GM21515 (cell line): ENCODE measurements around the gene TVP23A.
A peak's percentile ranks its signal among the peaks of the same experiment; 100 is the strongest.
"Not testable (repeated sequence)": the region's sequence is repeated elsewhere in the genome, so short reads cannot be mapped to it uniquely, and the experiment has no call there.

Experiments
- ATAC-seq: cut with Tn5 transposase; IDR thresholded peaks from one replicate; pipeline ENCODE4 v1.9.1; 2021; ENCODE audit not compliant: unreplicated experiment

Gene TVP23A

GRCh38 chr16:10752843-10753523, 65.6 kb downstream of the TVP23A start:
- peak; percentile 70 for ATAC-seq

DNA sequence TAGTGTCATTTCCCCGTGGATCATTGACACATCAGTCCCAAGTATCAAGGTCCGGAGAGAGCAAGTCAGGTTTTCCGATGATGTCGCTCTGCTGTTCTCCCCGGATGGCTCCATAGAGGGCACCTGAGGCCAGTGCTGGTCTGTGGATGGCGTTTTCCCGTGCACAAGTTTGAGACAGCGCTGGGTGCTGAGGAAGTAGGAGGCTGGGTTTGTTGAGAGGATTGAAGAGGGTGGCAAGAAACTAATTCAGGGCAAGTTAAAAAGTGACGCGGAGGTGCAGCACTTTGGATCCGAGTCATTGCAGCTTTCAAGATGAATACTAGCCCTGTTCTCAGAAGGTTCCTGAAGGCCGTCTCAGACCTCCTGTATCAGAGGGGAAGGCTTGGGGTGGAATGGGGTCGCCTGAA, 67.3 kb downstream of the TVP23A start:
- no peak for ATAC-seq

DNA sequence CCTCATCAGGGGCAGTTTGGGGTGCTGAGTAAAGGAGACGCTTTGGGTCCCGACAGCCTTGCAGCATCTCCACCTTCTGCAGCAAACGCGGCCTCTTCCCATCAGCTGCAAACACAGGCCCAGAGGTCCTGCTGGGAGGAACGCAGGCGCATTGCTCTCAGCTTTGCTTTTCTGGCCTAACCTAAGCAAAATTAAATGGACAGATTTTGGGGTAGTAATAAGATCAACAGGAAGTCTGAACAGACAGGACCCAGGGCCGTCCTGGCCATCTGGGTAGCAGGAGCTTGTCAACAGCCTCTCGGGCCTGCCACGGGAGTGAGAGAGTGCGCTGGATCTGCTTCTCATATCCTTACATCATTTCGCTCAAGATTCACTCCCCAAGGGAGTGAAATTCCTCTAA, 67.8 kb downstream of the TVP23A start:
- ATAC-seq: no peak

GRCh38 chr16:10745841-10746240, 72.8 kb downstream of the TVP23A start:
- no peak for ATAC-seq

GRCh38 chr16:10744370-10745030, 74.1 kb downstream of the TVP23A start:
- ATAC-seq: no peak

- peak; percentile 75 for ATAC-seq
These were observed 74.8 kb downstream of the TVP23A start, which contains the start of gene NUBP1 for GRCh38 chr16:10743610-10744369. TSS of gene NUBP1 (plus strand) at chr16:10743842. CDS start at chr16:10743864, 22 bp downstream.

DNA sequence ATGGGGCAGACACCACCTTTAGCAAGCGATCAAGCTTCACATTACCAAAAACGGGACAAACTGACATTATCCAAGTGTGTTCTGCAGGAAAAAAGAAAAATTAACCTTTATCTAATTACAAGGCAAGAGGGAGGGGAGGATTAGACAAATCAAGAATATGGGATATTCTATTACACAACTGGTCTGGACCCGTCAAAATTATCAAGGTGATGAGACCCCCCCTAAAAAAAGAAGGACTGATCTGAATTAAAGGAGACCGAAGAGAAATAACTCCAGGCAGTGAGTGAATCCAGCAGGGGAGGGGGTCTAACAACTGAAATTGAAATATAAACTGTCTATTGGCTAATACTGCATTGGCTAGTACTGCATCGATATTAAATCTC, 75.4 kb downstream of the TVP23A start:
- ATAC-seq: no peak

- ATAC-seq: no peak
These were observed 76.8 kb downstream of the TVP23A start for GRCh38 chr16:10741844-10742243.

- not testable (repeated sequence) for ATAC-seq
These were observed 77.3 kb downstream of the TVP23A start for GRCh38 chr16:10741249-10741648.

GRCh38 chr16:10740845-10741208, 77.8 kb downstream of the TVP23A start:
- no peak for ATAC-seq

DNA sequence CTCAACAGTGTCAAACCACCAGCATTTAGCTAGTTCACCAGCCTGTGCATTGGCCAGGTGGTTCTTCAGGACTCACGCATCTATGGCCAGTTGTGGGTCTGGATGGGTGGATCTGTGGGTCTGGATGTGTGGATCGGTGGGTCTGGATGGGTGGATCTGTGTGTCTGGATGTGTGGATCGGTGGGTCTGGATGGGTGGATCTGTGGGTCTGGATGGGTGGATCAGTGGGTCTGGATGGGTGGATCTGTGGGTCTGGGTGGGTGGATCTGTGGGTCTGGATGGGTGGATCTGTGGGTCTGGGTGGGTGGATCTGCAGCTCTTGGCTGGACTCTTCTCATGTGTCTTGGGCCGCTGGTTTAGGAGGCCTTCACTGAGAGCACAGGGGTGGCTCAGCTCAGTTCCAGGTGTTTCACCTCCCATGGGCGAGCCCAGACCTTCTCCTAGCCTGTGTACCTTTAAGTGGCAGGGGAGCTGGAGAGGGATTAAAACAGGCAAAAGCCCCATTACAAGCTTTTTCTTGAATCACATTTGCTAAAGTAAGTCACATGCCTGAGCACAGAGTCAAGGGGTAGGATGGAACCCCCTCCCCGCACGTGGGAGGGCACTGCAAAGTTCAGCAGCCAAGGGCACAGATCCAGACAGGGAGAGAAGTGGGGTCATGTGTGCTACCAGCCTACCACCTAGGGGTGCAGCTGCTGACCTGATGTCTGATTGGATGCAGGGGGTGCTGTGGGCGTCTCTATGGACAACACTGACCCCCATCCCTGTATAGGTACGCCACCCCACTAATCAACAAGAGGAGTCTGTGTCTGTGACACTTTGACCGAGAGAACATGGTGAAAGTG, 78.4 kb downstream of the TVP23A start:
- no peak for ATAC-seq

DNA sequence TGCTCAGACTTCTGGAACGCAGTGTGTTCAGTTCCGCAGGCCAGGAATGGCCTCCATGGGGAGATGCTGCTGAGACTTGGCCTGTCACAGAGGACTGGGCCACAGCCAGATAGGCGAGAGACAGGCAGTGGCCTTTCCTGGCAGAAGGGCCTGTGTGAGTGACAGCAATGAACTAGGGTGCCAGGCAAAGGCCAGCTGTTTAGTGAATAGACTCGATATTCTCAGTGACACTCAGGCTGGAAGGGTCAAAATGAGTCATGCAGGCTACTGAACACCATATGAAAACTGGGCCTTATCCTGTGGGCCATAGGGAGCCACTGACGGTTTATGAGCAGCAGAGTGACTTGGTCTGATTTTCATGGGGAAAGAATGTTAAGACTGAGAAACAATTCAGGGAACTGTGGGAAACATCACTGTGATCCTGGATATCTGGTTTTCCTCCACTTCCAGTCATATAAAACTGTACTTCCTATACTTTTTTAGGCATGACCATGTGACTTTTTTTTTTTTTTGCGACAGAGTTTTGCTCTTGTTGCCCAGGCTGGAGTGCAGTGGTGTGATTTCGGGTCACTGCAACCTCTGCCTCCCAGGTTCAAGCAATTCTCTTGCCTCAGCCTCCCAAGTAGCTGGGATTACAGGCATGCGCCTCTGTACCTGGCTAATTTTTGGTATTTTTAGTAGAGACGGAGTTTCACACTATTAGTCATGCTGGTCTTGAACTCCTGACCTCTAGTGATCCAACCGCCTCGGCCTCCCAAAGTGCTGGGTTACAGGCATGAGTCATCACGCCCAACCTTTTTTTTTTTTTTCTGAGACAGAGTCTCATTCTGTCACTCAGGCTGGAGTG, 80.1 kb downstream of the TVP23A start:
- ATAC-seq: peak; percentile 46

GRCh38 chr16:10737068-10737625, 81.4 kb downstream of the TVP23A start:
- peak; percentile 46 for ATAC-seq

GRCh38 chr16:10731790-10732189, 86.8 kb downstream of the TVP23A start:
- no peak for ATAC-seq

DNA sequence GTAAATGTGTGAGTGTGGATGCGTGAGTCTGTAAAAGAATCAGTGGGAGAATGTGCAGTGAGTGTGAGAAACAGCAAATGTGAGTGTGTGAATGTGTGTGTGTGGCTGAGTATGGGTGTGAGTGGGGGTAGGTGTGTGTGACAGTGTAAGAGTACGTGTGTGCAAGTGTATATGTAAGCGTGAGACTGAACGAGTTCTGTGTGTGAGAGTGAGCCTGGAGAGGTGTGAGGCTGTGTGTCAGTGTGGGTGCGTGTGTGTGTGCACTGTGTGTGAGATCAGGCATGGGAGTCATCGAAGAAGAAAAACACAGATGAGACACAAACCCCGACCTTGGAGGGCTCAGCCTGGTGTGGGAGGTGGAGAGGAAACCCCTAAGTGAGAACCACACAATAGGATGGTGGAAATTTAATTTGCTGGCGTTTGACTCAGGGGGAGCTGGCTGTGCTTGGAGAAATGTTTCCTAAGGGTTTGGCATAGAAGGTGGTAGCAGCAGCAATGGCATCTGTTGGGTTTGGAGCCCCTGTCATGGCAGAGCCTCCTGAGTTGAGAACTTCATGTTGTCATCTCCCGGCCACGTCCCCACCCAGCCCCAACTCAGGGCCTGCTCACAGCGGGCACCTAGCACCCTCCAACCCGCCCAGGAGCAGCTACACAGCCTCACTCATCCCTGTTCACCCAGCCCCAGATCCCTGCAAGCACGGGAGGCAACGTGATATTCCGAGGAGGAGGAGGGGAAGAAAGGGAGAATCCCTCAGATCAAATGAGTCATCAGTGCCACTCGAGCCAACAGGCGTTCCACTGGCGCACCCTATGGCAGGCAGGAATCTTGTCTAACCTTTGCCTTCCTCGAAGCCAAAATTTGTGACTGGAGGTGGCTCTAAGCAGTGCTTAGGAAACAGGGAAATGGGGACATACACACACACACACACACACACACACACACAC, 89.2 kb downstream of the TVP23A start:
- no peak for ATAC-seq

DNA sequence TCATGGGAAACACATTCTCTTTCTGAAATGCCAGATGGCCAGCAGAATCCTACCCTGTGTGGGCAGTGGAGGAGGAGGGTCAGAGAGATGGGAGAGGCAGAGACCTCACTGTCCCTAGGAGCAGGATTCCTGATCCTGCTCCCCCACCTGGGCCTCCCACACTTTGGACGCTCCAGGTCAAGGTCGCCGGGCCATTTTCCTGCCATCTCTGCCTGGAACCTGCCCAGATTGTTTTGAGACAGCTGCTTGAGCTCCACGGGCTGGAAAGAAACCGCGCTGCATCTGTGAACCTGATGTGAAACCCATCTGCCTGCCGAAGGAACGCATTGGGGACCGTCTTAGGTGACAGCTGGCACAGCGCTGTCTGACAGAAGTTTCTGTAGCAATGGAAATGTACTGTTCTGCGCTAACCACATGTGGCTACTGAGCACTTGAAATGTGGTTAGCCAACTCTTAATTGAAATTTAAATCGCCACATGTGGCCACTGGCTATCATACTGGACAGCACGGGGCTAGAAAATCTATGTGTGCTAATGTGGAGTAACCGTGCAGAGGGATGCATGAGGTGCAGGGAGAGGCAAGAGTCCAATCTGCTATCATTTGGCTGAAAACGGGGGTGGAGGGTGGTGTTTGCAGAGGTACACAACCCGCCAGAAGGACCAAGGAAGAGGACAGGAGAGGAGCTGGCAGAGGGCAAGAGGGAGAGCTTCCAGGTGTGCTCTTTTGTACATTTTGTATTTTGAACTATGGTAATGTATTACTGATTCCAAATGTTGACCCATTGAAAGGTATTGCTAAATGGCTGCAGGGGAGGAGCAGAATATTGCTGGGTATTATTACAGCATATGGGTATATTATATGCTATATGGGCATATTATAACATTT, 90.3 kb downstream of the TVP23A start:
- ATAC-seq: no peak
